Lower lobe of right lung (tissue), 2 donors: ENCODE results near the gene HDAC8. TPM values are rescaled to one million over a fixed set of nuclear protein-coding genes. Genes with fewer than 3 reads are reported as not detected.
"Not testable (repeated sequence)": the region's sequence is repeated elsewhere in the genome, so short reads cannot be mapped to it uniquely, and the experiment has no call there.

Experiments
- ATAC-seq, 2 donors: fragments of 200-7000 bp; cut with Tn5 transposase; one replicate each; pipeline ENCODE4 v1.9.1; 2020 to 2022; ENCODE audit warnings: mild to moderate bottlenecking in 2 of 2, moderate library complexity in 2 of 2
- DNase-seq: peaks from one replicate; pipeline ENCODE4 v3.0.0-alpha.2; 2020
- H3K27ac ChIP-seq: fragments of 200-600 bp; one replicate; pipeline ENCODE4 v1.8.0; 2022
- H3K27me3 ChIP-seq: fragments of 200-600 bp; one replicate; pipeline ENCODE4 v1.8.0; 2022; ENCODE audit warnings: low read depth
- H3K36me3 ChIP-seq: fragments of 200-600 bp; one replicate; pipeline ENCODE4 v1.8.0; 2022; ENCODE audit warnings: mild to moderate bottlenecking
- H3K4me1 ChIP-seq: fragments of 200-600 bp; one replicate; pipeline ENCODE4 v1.8.0; 2022
- H3K4me3 ChIP-seq: fragments of 200-600 bp; one replicate; pipeline ENCODE4 v1.8.0; 2022; ENCODE audit warnings: mild to moderate bottlenecking
- H3K9me3 ChIP-seq: fragments of 200-600 bp; one replicate; pipeline ENCODE4 v1.8.0; 2022
- CTCF ChIP-seq: fragments of 200-600 bp; IDR thresholded peaks from one replicate; pipeline ENCODE4 v1.8.0; 2022; ENCODE audit warnings: antibody characterized with exemption, mild to moderate bottlenecking
- intact Hi-C: fragments of 100-400 bp; cut with DNase I; formaldehyde crosslinking; loops from one replicate; pipeline ENCODE4 v1.11.0; 2022
- total RNA-seq: library from RNA; stranded (reverse); fragmentation: NEBNext Ultra II Directional; extraction: Animal tissue kit (Norgen Biotek cat#: 25700); gene quantifications from one replicate; pipeline ENCODE4 v1.2.1, GENCODE V29; 2021
- donor health status: DM: no; HTN: yes; CAD: no; lungs with severe emphysema.

Gene HDAC8
- total RNA-seq, 1 donor from 2014 or later = 26.9 TPM

- H3K36me3 ChIP-seq = no peaks in the 10 kb centered on the region
- ATAC-seq (peak in 1 of 2 donors; percentile 78), DNase-seq (peak; percentile 28)
- no peak for TF ChIP-seq CTCF
- intact Hi-C loops = no loop called here
- no peaks in the 10 kb centered on the region for H3K4me1 ChIP-seq
- H3K27me3 ChIP-seq = no peaks in the 10 kb centered on the region
- no peak overlapping the region for H3K4me3 ChIP-seq
- H3K27ac ChIP-seq = no peak overlapping the region
- H3K9me3 ChIP-seq = no peaks in the 10 kb centered on the region
These were observed 45.8 kb downstream of the HDAC8 start for GRCh38 chrX:72526534-72527508.

GRCh38 chrX:72498782-72499181 lies 73.9 kb downstream of the HDAC8 start:
- H3K9me3 ChIP-seq = no peaks in the 10 kb centered on the region
- no peak overlapping the region for H3K27ac ChIP-seq
- no peaks in the 10 kb centered on the region for H3K36me3 ChIP-seq
- no peak overlapping the region for H3K4me3 ChIP-seq
- no peaks in the 10 kb centered on the region for H3K27me3 ChIP-seq
- DNase-seq (no peak), ATAC-seq (no peak)
- TF ChIP-seq CTCF = no peak
- no peaks in the 10 kb centered on the region for H3K4me1 ChIP-seq
- intact Hi-C loops = no loop called here

- H3K36me3 ChIP-seq = no peaks in the 10 kb centered on the region
- no peak overlapping the region for H3K27ac ChIP-seq
- intact Hi-C loops = no loop called here
- H3K27me3 ChIP-seq = no peaks in the 10 kb centered on the region
- H3K4me3 ChIP-seq = no peak overlapping the region
- TF ChIP-seq CTCF = no peak
- DNase-seq (no peak), ATAC-seq (no peak)
- H3K9me3 ChIP-seq = no peaks in the 10 kb centered on the region
- no peaks in the 10 kb centered on the region for H3K4me1 ChIP-seq
These were observed 77.6 kb downstream of the HDAC8 start for GRCh38 chrX:72495046-72495445.

- H3K4me3 ChIP-seq = no peak overlapping the region
- intact Hi-C loops = no loop called here
- DNase-seq (no peak), ATAC-seq (no peak)
- H3K27ac ChIP-seq = no peak overlapping the region
- H3K9me3 ChIP-seq = no peaks in the 10 kb centered on the region
- no peaks in the 10 kb centered on the region for H3K27me3 ChIP-seq
- no peaks in the 10 kb centered on the region for H3K4me1 ChIP-seq
- TF ChIP-seq CTCF = no peak
- H3K36me3 ChIP-seq = peaks cover 15% of the 10 kb centered on the region
These were observed 80.1 kb downstream of the HDAC8 start for GRCh38 chrX:72492499-72492898.

GRCh38 chrX:72490221-72490620 lies 82.4 kb downstream of the HDAC8 start:
- peaks cover 24% of the 10 kb centered on the region for H3K36me3 ChIP-seq
- H3K27ac ChIP-seq, ATAC-seq, H3K27me3 ChIP-seq, DNase-seq, intact Hi-C loops, H3K4me3 ChIP-seq, H3K4me1 ChIP-seq, H3K9me3 ChIP-seq: not testable (repeated sequence)

- intact Hi-C loops = no loop called here
- no peak for TF ChIP-seq CTCF
- Histone ChIP-seq H3K9me3 (no peaks in the 10 kb centered on the region), H3K4me1 (no peaks in the 10 kb centered on the region), H3K36me3 (peaks cover 29% of the 10 kb centered on the region), H3K4me3 (no peak overlapping the region), H3K27ac (no peak overlapping the region), H3K27me3 (no peaks in the 10 kb centered on the region)
- DNase-seq (no peak), ATAC-seq (no peak)
These were observed 85.0 kb downstream of the HDAC8 start for GRCh38 chrX:72487661-72488060.
